Activated T-cell treated with anti-CD3 and anti-CD28 coated beads, Interleukin-2, amount 50 U/mL, for 4 hours (primary cell): ENCODE data around the gene NF2. TPM values are rescaled to one million over a fixed set of nuclear protein-coding genes. Genes with fewer than 3 reads are reported as not detected.
"Not testable (repeated sequence)": the region's sequence is repeated elsewhere in the genome, so short reads cannot be mapped to it uniquely, and the experiment has no call there.

Experiments used
- ATAC-seq, 2 donors: fragments of 200-7000 bp; cut with Tn5 transposase; one replicate each; pipeline ENCODE4 v1.10.0; 2021
- DNase-seq: peaks from one replicate; pipeline ENCODE4 v3.0.0-alpha.2; 2020
- H3K27me3 Mint-ChIP-seq: one replicate; pipeline ENCODE4 v1.8.0; 2021; ENCODE audit warnings: low read depth, mixed read lengths
- H3K36me3 Mint-ChIP-seq: one replicate; pipeline ENCODE4 v1.8.0; 2022; ENCODE audit warnings: mixed read lengths; ENCODE audit not compliant: insufficient read depth
- H3K4me1 Mint-ChIP-seq: one replicate; pipeline ENCODE4 v1.8.0; 2021; ENCODE audit warnings: low read depth, mixed read lengths
- H3K4me3 Mint-ChIP-seq: one replicate; pipeline ENCODE4 v1.8.0; 2021; ENCODE audit warnings: mild to moderate bottlenecking, moderate library complexity, mixed read lengths
- H3K9me3 Mint-ChIP-seq: one replicate; pipeline ENCODE4 v1.8.0; 2021; ENCODE audit warnings: mixed read lengths
- total RNA-seq, 3 donors: library from RNA; stranded (reverse); gene quantifications; one replicate each; pipeline ENCODE4 v1.2.1, GENCODE V29; 2021

The NF2 gene
- total RNA-seq, 3 donors from 2014 or later, result 65.4 to 70.2 (median 66.0) TPM

DNA sequence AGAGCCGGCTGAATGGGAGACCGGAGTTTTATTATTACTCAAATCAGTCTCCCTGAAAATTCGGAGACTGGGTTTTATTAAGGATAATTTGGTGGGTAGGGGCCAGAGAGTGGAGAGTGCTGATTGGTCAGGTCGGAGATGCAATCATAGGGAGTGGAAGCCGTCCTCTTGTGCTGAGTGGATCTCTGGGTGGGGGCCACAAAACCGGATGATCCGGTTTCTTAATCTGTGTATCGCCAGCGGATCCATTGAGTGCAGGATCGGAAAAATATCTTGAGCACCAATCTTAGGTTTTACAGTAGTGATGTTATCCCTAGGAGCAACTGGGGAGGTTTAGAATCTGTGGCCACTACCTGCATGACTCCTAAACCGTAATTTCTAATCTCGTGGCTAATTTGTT, 21.6 kb upstream of the NF2 start:
- H3K27me3 Mint-ChIP-seq, result no peaks in the 10 kb centered on the region
- no peaks in the 10 kb centered on the region for H3K36me3 Mint-ChIP-seq
- no peak for ATAC-seq
- H3K9me3 Mint-ChIP-seq, result no peaks in the 10 kb centered on the region
- no peak for DNase-seq
- H3K4me1 Mint-ChIP-seq, result peaks cover 11% of the 10 kb centered on the region
- H3K4me3 Mint-ChIP-seq, result peak overlapping the region; percentile 89

DNA sequence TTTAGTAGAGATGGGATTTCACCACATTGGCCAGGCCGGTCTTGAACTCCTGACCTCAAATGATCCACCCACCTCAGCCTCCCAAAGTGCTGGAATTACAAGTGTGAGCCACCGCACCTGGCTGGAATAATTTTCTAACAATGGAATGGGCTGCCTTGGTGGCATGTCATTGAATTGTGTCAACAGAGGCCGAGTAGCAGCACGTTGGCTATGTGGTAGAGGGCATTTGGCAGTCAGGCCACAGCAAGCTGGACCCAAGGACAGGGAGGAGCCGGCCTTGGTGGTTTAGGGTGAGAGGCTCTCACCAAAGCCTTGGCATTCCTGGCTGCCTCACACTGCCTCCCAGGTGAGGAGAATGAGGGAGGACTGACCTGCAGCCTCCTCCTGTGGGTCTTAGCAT, 18.5 kb upstream of the NF2 start:
- Mint-ChIP-seq H3K9me3 (no peaks in the 10 kb centered on the region), H3K27me3 (no peaks in the 10 kb centered on the region)
- ATAC-seq, result no peak

DNA sequence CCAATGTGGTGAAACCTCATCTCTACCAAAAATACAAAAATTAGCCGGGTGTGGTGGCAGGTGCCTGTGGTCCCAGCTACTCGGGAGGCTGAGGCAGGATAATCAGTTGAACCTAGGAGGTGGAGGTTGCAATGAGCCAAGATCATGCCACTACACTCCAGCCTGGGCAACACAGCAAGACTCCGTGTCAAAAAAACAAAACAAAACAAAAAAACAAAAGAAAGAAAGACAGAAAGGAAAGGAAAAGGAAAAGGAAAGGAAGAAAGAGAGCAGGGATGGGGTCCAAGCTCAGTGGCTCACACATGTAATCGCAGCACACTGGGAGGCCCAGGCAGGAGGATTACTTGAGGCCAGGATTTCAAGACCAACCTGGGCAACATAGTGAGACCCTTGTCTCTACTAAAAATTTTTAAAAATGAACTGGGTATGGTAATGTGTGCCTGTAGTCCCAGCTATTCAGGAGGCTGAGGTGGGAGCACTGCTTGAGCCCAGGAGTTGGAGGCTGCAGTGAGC, 17.2 kb upstream of the NF2 start:
- H3K36me3 Mint-ChIP-seq, DNase-seq, H3K4me3 Mint-ChIP-seq, ATAC-seq, H3K9me3 Mint-ChIP-seq, H3K27me3 Mint-ChIP-seq: not testable (repeated sequence)
- H3K4me1 Mint-ChIP-seq, result peaks cover 12% of the 10 kb centered on the region

More for the DNA sequence above, 18.5 kb upstream of the NF2 start:
- no peak overlapping the region for H3K4me3 Mint-ChIP-seq
- peaks cover 11% of the 10 kb centered on the region for H3K4me1 Mint-ChIP-seq
- no peak for DNase-seq
- H3K36me3 Mint-ChIP-seq, result no peaks in the 10 kb centered on the region

DNA sequence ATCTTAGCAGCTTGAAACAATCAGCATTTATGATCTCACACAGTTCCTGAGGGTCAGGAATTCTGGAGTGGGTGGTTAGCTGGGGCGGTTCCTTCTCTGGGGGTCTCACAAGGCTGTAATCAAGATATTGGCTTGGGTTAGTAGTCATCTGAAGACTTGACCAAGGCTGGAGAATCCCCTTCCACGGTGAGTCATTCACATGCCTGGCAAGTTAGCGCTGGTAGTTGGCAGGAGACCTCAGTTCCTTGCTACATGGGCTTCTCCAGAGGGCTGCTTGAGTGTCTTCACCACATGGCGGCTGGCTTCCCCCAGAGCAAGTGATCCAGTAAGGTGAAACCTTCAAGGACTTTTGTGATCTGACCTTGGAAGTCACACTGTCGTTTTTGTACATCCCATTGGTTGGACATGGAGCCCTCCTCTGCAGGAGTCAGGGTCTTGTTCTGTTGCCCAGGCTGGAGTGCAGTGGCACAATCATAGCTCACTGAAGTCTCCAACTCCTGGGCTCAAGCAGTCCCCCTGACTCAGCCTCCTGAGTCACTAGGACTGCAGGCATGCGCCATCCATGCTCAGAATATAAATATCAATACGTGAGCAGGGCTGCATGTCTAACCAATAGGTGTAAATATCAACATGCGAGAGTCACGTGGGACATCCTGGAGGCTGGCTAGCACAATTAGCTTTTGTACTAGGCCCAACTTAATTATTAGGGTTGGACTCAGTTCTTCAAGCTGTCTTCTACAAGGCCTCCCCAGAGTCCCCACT, 15.3 kb upstream of the NF2 start:
- ATAC-seq, result peak in 1 of 2 donors; percentile 27
- H3K36me3 Mint-ChIP-seq, result no peaks in the 10 kb centered on the region
- no peak for DNase-seq
- H3K4me3 Mint-ChIP-seq, result no peak overlapping the region
- H3K9me3 Mint-ChIP-seq, result no peaks in the 10 kb centered on the region
- H3K4me1 Mint-ChIP-seq, result peaks cover 7% of the 10 kb centered on the region
- no peaks in the 10 kb centered on the region for H3K27me3 Mint-ChIP-seq

DNA sequence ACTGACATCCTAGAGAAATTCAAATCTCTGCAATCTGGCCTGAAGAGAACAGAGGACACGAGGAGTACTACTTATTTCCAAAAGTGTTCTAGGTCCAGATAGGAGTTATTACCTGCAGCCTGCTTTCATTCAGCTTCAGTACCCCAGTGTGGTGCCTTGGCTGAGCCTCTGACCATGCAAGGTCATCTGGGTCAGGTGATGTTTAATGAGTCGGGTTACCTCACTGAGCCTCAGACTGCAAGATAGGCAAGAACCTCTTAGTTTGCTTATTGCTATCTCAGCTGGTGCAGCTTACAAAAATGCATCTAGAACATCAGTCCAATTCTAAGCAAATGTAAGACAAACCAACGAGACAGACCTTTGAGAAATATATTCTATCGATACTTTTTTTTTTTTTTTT, 9.5 kb upstream of the NF2 start:
- Mint-ChIP-seq H3K36me3 (no peaks in the 10 kb centered on the region), H3K9me3 (no peaks in the 10 kb centered on the region), H3K4me3 (no peak overlapping the region), H3K4me1 (peaks cover 7% of the 10 kb centered on the region), H3K27me3 (no peaks in the 10 kb centered on the region)
- DNase-seq, result no peak
- no peak for ATAC-seq

DNA sequence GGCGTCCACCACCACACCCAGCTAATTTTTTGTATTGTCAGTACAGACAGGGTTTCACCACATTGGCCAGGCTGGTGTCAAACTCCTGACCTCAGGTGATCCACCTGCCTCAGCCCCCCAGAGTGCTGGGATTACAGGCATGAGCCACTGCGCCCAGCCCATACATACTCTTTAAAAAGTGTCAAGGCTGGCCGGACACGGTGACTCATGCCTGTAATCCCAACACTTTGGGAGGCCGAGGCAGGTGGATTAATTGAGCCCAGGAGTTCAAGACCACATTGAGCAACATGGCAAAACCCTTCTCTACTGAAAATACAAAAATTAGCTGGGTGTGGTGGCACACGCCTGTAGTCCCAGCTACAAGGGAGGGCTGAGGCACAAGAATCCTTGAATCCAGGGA, 9.0 kb upstream of the NF2 start:
- not testable (repeated sequence) for H3K27me3 Mint-ChIP-seq, H3K4me1 Mint-ChIP-seq, H3K4me3 Mint-ChIP-seq, ATAC-seq, DNase-seq, H3K36me3 Mint-ChIP-seq, H3K9me3 Mint-ChIP-seq

DNA sequence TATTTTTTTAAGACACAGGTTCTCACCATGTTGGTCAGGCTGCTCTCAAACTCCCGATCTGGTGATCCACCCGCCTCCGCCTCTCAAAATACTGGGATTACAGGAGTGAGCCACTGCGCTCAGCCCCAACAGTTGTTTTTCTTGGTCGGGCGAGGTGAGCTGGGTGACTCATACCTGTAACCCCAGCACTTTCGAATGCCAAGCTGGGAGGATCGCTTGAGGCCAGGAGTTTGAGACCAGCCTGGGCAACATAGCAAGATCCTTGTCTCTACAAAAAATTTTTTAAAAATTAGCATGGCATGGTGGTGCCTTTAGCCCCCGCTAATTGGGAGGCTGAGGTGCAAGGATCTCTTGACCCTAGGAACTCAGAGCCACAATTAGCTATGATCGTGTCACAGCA, 7.0 kb upstream of the NF2 start:
- DNase-seq (no peak), ATAC-seq (no peak)
- Mint-ChIP-seq H3K9me3 (no peaks in the 10 kb centered on the region), H3K36me3 (no peaks in the 10 kb centered on the region), H3K27me3 (no peaks in the 10 kb centered on the region), H3K4me1 (no peaks in the 10 kb centered on the region), H3K4me3 (no peak overlapping the region)

DNA sequence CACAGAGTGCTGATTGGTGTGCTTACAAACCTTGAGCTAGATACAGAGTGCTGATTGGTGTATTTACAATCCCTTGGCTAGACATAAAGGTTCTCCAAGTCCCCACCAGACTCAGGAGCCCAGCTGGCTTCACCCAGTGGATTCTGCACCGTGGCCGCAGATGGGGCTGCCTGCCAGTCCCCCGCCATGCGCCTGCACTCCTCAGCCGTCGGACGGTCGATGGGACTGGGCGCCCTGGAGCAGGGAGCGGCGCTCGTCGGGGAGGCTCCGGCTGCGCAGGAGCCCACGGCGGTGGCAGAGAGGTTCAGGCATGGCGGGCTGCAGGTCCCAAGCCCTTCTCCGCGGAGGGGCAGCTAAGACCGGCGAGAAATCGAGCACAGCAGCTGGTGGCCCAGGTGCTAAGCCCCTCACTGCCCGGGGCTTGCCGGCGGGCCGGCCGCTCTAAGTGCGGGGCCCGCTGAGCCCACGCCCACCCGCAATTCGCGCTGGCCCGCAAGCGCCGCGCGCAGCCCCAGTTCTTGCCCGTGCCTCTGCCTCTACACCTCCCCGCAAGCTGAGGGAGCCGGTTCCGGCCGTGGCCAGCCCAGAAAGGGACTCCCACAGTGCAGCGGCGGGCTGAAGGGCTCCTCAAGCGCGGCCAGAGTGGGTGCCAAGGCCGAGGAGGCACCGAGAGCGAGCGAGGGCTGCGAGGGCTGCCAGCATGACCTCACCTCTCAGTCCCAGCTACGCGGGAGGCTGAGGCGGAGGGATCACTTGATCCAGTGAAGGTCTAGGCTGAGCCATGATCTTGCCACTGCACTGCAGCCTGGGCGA, 5.4 kb upstream of the NF2 start:
- not testable (repeated sequence) for H3K4me1 Mint-ChIP-seq, H3K9me3 Mint-ChIP-seq, H3K36me3 Mint-ChIP-seq, ATAC-seq, H3K27me3 Mint-ChIP-seq, H3K4me3 Mint-ChIP-seq, DNase-seq

DNA sequence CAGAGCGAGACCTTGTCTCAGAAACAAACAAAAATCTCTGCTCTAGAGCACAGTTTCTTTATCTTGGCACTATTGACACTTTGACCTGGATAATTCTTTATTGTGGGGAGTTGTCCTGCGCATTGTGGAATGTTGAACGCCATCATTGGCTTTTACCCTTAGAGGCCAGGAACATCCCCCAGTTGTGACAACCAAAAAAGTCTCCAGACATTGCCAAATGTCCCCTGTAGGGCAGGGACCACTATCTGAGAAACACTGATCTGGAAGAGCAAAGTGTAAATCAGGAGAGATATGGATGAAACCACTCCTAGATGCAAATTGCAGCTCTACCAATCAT, 4.8 kb upstream of the NF2 start:
- DNase-seq, result no peak
- Mint-ChIP-seq H3K4me1 (peaks cover 2% of the 10 kb centered on the region), H3K27me3 (no peaks in the 10 kb centered on the region), H3K4me3 (no peak overlapping the region), H3K36me3 (no peaks in the 10 kb centered on the region), H3K9me3 (no peaks in the 10 kb centered on the region)
- ATAC-seq, result no peak

DNA sequence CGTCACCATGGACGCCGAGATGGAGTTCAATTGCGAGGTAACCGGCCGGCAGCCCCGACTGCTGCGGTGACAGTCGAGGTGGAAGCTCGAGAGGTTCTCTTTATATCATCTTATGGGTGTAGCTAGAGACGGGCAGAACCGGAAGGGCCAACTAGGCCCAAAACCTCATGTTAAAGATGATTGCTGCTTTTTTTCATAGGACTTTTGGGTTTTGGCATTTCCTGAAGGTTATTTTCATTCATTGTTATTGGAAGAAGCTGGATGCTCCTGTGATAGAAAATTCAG, 585 bp downstream of the NF2 start:
- H3K9me3 Mint-ChIP-seq, result no peaks in the 10 kb centered on the region
- H3K4me3 Mint-ChIP-seq, result peak overlapping the region; percentile 93
- H3K36me3 Mint-ChIP-seq, result no peaks in the 10 kb centered on the region
- no peak for DNase-seq
- H3K4me1 Mint-ChIP-seq, result peaks cover 32% of the 10 kb centered on the region
- ATAC-seq, result no peak
- no peaks in the 10 kb centered on the region for H3K27me3 Mint-ChIP-seq

DNA sequence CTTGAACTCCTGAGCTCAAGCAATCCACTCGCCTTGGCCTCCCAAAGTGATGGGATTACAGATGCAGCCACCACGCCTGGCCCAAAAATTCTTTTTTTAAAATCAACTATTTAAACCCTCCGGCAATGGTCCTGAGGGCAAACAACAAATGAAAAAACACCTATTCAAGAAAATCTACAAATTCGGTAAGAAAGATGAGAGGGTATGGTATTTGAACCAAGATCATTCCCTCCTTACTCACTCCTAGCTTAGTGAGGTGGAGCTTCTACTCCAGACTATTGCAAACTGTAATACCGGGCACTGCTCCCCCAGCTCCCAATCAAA, 2.1 kb downstream of the NF2 start:
- no peaks in the 10 kb centered on the region for H3K9me3 Mint-ChIP-seq
- peaks cover 34% of the 10 kb centered on the region for H3K4me1 Mint-ChIP-seq
- DNase-seq, result no peak
- ATAC-seq, result no peak
- H3K4me3 Mint-ChIP-seq, result peak overlapping the region; percentile 93
- H3K36me3 Mint-ChIP-seq, result no peaks in the 10 kb centered on the region
- no peaks in the 10 kb centered on the region for H3K27me3 Mint-ChIP-seq

DNA sequence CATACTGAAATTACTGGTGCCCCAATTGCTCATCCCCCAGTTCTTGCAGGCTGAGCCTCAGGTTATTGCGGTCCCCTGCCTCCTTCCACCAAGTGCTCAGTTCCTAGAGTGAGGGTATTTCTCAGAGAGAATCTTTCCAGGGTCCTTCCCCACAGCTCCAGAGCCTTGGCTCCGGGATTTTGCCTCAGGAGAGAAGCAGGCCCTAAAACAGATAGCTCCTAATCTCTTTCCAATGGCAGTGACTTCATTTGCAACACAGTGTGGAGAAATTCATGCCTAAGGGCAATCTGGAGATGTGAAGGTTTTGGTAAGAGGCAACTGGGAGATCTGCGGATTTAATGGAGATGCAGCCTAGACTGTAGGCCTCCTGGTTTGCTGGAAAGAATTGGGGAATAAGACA, 2.9 kb downstream of the NF2 start:
- DNase-seq, result no peak
- Mint-ChIP-seq H3K4me3 (peak overlapping the region; percentile 16), H3K27me3 (no peaks in the 10 kb centered on the region), H3K9me3 (no peaks in the 10 kb centered on the region), H3K36me3 (no peaks in the 10 kb centered on the region), H3K4me1 (peaks cover 34% of the 10 kb centered on the region)
- ATAC-seq, result no peak

DNA sequence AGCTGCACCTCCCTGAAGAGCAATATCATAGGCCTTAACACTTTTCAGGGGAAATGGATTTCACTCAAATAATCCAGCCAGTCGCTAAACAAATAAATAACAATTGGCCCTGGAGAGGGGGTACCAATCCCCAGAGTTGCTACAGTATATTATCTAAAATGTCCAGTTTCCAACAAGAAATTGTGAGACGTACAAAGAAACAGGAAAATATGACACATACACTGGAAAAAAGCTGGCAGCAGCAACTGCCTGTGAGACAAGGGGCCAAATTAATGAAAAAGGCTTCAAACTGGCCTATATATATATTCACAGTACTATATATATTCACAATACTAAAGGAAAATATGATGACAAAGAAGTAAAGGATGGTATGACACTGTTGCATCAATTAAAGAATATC, 4.0 kb downstream of the NF2 start:
- Mint-ChIP-seq H3K36me3 (no peaks in the 10 kb centered on the region), H3K9me3 (no peaks in the 10 kb centered on the region), H3K4me3 (no peak overlapping the region)

DNA sequence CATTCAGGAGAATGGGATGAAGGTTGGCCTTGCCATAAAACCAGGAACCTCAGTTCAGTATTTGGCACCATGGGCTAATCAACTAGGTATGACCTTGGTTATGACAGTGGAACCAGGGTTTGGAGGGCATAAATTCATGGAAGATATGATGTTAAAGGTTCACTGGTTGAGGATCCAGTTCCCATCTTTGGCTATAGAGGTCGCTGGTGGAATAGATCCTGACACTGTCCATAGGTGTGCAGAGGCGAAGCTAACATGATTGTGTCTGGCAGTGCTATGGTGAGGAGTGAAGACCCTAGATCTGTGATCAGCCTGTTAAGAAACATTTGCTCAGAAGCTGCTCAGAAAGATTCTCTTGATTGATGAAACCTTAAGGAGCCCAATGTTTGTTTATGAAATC, 5.7 kb downstream of the NF2 start:
- H3K4me3 Mint-ChIP-seq, result no peak overlapping the region
- H3K36me3 Mint-ChIP-seq, result no peaks in the 10 kb centered on the region
- no peaks in the 10 kb centered on the region for H3K27me3 Mint-ChIP-seq
- DNase-seq, result no peak
- no peaks in the 10 kb centered on the region for H3K9me3 Mint-ChIP-seq
- ATAC-seq, result peak in 1 of 2 donors; percentile 18
- peaks cover 29% of the 10 kb centered on the region for H3K4me1 Mint-ChIP-seq

More for the DNA sequence above, 4.0 kb downstream of the NF2 start:
- Mint-ChIP-seq H3K4me1 (peaks cover 34% of the 10 kb centered on the region), H3K27me3 (no peaks in the 10 kb centered on the region)
- ATAC-seq (no peak), DNase-seq (no peak)

DNA sequence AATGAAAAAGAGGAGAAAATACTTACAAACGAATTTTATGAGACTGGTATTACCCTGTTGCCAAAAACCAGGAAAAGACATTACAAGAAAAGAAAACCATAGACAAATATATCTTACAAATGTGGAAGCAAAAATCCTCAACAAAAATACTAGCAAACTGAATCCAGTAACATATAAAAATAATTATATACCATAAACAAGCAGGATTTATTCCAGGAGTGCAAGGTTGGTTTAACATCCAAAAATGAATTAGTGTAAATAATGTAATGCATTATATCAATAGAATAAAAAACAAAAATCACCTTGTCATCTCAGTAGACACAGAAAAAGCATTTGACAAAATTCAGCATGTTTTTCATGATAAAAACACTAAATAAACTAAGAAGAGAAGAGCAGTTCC, 7.3 kb downstream of the NF2 start:
- Mint-ChIP-seq H3K36me3 (no peaks in the 10 kb centered on the region), H3K4me3 (no peak overlapping the region), H3K9me3 (no peaks in the 10 kb centered on the region), H3K27me3 (no peaks in the 10 kb centered on the region), H3K4me1 (peaks cover 19% of the 10 kb centered on the region)
- ATAC-seq, result no peak
- DNase-seq, result no peak
